ENCODE measurements around the gene IFRD1.
"Not testable (repeated sequence)": the region's sequence is repeated elsewhere in the genome, so short reads cannot be mapped to it uniquely, and the experiment has no call there.

Gene IFRD1

DNA sequence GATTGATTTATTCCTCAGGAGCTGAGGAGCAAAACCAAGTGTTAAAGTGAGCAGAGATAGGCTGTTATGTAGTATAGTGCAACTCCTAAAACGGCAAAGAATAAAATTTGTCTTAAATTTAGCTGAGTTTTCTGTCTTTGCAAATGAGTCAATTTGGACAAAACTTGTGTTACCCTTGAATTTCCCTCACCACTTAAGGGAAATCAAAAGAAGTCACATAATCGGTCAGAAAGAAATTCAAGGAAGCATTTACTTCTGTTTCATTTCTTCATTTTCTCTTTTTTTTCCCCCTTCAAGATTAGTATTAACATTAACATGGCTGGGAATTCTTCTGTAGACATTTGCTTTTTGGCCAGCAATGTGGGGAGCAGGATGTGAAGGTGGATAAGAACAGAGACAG is 44.4 kb downstream of the IFRD1 start:
- DNase-seq: no peak

DNA sequence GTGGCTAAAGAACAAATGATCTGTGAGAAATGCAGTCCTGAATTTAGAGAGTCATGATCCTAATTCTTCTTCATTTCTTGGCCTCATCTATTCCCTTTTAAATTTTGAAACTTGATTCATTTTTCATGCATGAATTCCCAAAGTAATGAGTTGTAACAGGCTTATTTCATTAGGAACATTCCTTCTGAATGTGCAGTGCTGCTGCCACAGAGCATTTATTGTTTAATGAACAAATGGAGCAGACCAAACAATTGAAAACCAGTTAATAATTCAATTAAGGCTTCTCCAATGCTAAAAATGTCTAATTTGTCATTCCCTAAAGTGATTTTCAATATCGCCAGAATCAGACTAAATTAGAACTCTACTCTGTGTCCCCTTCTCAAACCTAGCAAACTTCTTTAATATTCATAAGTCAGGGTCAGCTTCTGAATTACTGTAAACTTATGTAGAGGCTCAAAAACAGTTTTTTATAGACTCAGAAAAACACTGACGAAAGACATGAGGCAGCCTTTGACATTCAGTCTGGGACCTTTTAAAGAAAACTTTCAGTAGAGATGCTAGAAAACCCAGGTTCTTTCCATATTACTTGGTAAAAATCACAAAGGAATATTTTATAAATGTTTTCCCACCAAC is 45.0 kb downstream of the IFRD1 start:
- DNase-seq: no peak

DNA sequence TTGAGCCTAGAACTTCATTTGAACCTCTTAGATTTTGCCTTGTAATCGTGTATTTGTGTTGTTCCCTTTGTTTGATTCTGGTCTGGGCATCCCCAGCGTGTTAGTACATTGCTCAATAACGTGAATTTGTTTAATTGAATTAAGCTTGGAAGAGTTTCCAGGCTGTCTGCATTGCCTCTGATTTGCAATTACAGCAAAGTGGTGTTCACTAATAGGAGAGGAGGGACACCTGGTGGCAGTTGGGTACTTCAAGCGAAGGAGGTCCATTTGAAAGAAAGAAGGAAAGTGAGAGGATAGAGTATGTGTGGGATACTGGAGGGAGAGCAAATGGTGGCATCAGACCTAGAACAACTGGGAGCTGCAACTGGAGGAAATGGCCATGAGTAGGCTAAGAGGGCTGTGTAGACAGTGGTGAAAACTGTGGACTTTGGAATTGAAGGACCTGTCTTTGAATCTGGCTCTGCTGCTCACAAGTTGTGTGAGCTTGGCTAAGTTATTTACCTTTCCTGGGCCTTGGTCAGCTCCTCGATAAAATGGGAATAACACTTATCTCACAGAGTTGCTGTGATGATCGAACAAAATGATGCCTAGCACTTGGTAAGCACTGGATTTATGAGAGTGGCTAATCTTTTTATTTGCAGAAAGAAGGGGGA is 45.7 kb downstream of the IFRD1 start:
- peak; percentile 40 for DNase-seq

DNA sequence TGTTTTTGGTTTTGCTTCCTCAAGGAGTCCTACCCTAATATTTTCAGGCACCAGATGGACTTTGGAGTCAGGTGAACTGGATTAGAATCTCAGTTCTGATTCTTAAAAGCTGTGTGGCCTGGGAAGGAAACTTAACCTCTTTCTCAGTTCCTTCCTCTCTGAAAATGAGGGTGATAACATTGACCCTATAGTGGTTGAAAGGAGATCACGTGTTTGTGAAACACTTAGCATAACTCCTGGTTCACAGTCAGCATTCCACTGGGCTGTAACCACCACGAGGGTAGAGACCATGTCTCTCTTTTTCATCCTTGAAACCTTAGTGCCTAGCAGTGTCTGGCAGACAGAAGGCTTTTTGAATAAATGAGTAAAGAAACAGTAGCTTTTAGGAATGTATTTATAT is 47.2 kb downstream of the IFRD1 start:
- DNase-seq: no peak

DNA sequence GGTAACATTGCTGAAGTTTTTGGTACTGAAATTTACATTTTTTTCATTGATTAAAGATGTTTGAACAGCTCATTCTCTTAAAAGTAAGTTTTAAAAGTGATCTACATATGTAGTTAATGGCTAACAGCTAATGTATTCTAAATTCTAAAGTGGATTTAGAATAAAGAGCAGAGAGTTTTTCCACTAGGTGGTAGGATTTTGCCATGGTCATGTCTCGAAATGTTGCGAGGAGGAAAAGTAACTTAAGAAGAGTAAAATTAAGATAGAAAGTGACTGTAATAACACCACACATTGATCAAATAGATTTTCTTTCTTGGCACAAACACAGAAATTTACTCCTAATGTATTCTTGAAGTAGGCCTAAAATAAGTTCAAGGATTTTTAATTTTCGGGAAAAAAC is 50.4 kb downstream of the IFRD1 start:
- no peak for DNase-seq

DNA sequence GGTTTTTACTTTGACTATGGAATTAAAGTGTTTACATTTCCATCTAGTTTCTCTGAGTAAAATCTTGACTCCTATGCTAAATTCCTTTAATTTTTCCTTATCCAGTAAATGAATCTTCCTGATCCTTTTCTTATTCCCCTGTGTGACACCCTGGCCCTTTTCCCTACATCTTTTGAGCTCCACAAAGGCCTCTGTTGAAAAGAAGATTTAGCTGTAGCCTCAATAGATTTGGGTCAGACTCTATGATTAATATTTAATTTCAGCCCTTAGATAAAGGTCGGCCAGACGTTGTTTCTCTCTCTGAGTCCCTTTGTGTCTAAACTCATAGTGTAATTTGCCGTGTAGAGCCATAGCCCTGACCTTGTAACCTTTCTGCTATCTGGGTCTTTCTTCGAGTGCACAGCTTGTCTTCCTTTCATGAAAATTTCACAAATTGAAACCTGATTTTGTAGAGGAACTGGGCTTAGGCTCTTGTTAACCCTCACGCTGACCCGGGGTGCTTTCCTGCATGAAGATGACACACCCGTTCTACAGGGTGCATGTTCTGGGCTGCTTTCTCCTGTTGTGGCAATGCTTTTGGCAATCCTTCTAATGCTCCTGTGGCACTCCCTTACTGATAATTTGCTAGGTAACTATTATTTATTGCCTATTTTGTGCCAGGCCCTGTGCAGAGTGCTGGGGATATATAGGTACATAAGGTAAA is 51.7 kb downstream of the IFRD1 start:
- no peak for DNase-seq

DNA sequence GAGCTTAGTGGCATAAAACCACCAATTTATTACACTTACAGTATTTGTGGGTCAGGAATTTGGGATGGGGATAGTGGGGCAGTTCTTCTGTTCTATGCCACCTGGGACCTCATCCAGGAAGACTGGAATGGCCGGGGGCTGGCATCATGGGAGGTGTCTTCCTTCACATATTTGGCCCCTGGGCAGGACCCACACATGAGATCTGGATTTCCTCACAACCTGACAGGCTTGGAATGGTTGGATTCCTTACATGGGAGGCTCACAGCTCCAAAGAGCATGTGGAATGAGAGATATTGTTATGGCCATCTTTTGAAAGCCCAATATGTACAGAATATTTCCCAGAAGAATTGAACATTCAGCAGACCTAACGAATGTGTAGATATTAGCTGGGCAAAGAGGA is 52.4 kb downstream of the IFRD1 start:
- no peak for DNase-seq

DNA sequence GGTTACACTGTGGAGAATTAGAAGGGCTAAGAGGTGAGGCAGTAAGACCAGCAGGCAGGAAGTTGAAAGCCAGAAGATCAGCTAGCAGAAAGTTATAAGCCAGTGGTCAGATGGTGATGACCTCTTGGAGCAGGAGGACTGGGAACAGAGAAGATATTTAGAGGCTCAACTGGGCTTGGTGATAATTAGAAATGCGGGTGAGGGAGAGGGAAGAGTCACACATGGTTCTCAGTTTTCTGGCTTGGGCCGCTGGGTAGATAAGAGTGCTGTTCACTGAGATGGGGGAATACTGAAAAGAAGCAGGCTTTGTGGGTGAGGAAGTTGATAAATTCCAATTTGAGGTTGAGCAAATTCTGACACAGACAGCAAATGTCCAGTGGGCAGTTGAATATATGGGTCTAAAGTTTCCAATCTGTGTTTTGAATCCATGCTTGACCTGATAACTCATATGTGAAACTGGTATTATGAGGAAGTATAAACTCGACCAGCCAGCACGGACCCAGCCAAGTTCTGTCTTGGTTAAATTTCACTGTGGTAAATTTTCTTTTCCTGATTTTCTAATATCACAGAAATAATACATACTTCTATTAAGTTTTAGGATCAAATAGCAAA is 53.2 kb downstream of the IFRD1 start:
- no peak for DNase-seq

DNA sequence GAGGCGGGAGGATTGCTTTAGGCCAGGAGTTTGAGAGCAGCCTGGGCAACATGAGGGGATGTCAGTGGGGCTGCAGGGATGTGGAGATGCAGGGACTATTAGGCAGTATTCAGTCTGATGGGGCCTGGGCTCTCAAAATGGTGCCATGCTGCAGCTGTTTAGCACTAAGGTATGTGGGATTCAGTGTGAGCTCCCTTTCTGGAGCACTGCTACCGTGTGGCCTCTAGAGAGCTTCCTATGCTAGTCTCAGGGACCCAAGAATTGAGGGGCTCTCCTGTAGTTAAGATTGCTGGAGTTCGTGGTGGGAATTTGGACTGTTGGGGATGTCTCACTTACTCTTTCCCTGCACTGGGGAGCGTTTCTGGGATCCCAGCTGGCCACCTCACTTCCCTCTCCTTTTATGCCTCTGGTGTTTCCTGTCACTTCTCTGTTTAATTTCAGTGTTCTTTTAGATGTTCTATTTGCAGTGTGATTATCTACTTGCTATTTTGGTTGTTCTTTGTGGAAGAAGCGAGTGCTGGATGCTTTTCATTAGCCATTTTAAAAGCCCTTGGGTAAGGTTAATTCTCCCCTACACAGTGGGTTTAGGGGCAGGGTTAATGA is 53.9 kb downstream of the IFRD1 start:
- DNase-seq: no peak

DNA sequence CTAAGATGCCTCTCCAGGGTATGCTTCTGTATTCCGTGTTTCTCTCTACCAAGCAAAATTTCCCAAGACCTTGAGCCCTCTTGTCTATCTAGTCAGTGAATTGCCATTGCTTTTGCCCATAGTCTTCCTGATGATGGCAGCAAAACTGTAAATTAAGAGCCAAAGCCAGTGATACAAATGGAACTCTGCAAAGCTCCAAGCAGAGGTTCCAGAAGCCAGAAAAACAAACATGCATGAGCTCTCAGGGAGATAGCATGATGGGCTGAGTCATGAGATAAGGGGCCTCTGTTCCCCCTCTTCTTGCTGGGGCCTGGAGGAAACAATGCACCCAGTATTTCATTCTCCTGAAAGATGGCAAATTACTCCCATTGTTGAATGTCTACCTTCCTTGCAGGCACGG is 55.2 kb downstream of the IFRD1 start:
- no peak for DNase-seq

DNA sequence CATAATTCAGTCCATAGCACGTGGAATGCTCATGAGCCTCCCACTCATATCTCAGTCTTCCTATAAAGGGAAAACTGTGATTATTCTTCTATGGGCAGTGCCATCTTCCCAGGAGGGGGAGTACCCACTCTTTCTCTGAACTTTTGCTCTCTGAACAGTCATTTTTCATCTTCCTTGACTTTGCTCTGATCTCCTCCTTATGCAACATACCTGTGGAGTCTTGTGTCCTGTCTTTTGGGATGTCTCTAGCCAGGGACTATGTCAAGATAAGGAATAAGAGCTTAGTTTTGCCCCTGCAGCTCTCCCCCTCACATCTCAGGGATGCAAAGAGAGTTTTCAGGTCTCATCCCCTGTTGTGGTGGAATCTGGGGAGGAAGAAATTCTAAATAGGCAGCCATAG is 58.1 kb downstream of the IFRD1 start:
- DNase-seq: no peak

DNA sequence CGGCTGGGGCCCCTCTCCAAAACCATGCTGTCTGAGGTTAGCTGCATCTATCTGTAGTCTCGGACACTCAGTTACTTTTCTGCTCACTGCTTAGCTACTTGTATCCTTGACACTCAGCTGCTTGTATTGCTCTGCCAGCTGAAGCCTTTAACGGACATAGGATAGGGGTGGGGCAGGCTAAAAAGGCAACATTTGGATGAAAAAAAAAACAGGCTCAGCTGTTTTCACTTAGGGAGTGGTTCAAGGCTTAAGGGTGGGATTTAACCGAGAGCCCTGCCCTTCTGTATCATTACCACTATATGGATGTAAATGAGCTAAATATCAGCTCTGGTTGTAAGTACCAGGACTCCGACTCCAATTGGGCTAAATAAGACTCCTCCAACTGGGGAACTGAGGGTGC is 59.1 kb downstream of the IFRD1 start:
- DNase-seq: no peak

DNA sequence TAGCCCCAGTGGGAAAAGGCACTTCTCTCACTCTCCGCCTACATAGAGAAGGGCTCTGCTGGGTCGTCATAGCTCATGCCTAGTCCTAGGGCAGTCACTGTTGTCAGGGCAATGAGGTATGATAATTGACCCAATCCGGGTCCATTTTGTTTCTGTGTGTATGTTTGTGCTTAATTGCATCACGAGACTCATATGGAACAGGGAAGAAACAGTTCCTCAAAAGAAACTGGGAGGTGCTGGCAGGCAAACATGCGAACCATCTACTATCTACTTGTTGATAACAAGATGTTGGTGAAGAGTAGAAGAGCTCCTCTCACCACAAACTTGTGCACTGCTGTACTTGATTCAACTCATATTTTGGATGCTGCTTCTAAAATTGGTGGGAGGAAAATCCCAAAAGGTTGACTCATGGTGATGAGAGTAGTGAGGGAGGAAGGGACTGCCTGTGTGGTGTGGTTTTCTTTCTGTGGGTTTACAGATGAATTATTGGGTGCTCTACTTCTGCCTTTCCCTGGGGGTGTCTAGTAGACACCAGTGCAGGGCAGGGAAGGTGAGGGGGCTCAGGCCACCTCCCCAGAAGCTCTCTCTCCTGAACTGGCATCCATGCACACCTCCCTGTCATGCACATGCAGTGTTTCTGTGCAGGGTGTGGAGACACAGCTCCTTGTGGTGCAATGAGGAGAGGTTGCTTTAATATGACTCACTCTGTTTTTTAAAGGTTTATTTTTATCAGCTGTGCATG is 59.9 kb downstream of the IFRD1 start:
- DNase-seq: peak; percentile 5

DNA sequence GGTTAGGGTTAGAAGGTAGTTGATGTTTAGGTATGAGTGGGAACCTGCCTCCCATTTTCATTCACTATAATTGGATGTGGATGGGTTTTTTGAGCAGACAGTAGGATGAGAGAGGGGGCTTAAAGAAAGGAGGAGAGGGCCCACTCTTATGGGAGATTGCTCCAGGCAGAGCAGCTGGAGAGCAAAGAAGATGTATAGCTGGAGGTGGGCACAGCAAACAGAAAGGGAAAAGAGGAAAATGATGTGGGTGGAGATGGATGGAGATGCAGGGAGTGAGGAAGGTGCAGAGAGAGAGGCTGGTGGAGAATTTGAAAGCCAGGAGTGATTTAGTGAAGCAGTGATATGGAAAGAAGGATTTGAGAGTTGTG is 60.5 kb downstream of the IFRD1 start:
- no peak for DNase-seq

DNA sequence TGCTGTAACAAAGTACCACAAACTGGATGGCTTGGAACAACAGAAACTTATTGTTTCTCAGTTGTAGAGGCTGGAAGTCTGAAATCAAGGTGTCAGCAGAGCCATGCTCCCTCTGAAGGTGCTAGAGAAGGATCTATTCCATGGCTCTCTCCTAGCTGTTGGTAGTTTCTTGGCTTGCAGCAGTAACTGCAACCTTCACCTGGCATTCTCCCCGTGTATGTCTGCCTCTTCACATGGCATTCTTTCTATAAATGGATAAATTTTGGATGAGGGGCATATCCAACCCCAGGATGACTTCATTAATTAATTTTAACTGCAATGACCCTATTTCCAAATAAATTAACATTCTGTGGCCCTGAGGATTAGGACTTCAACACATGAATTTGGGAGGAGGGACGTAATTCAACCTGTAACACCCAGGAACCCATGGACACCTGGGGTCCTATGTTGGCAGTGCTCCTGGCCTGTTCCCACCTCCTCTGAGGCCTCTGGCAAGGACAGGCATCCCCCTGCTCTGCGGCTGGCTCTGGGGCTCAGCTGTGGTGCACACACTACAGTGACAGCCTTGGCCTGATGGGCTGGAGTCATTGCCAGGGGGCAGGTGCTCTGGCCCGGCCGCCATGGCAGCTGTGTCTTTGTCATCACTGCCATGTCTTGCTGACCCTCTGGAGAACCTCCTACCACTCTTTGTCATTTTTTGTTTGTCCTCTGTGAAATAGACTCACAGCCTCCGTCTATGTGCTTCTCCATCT is 61.4 kb downstream of the IFRD1 start:
- DNase-seq: no peak

DNA sequence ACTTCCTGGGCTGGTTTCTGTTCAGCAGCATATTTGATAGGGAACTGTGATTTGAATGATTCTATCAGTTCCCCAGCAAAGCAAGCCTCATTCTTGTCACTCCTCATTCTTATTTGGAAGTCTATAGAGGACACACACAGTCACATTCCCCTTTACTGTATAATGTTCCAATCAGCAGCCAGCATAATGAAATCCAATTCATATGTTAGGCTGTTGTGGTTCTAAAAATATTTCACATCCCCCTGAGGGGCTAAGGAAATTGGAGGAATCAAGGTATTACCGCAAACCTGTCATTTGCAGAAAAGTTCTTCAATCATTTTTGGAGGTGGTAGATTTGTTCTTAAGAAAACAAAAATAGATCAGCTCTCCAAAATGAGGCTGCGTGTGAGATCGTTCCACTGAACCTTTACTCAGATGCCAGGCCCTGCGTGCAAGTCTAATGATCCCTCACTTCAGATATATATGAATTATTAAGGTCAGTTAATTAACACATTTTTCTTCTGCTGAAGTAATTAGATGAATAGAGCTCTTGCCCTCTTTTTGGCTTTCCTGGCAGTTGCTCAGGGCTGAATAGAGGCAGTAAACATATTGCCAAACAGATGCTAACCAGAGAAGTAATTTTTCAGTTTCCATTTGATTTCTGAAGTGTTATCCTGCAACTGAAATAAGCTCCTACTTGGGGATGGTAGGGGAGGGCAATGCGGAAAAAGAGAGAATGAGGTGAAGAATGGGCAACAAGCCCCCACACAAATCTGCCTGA is 62.4 kb downstream of the IFRD1 start:
- DNase-seq: no peak

DNA sequence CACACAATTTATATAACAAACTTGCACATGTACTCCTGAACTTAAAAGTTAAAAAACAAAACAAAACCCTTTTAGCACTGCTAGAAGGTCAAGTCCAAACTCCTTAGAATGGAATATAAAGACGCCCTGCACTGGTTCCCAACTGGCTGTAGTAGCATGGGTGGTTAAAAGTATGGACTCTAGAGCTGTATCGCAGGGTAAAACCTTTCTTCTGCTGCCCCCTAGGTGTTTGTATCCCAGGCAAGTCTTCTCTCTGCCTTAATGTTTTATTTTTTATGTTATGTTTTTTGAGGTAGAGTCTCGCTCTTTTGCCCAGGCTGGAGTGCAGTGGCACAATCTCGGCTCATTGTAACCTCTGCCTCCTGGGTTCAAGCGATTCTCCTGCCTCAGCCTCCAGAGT is 65.7 kb downstream of the IFRD1 start:
- no peak for DNase-seq

DNA sequence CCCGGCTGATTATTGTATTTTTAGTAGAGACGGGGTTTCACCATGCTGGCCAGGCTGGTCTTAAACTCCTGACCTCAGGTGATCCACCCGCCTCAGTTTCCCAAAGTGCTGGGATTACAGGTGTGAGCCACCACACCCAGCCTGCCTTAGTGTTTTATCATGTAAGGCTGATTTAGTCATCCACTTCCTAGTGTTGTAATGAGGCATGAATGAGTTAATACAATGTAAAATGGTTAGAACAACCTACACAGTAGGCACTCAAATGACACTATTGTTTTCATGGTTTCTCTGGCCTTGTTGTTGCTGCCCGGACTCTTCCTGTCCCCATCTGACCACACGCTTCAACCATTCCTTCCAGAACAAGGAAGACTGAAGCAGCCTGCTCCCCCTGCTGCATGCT is 66.2 kb downstream of the IFRD1 start:
- DNase-seq: not testable (repeated sequence)

DNA sequence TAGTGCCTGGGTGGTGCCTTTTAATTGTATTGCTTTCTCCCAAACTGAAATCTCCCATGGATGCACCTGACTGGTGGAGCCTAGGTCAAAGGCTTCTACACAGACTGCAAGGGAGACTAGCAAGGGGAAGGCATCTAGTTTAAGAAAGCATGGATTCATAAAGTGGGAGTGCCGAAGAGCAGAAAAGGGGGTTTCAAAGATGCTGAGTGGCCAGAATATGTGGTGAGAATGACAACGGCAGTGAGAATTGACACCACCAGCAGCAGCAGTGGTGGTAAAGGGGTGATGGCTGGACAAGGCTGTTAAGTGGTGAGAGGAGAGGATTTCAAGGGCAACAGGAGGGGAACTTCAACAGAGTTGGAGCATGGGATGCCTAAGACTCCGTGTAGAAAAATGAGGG is 67.2 kb downstream of the IFRD1 start:
- DNase-seq: no peak

DNA sequence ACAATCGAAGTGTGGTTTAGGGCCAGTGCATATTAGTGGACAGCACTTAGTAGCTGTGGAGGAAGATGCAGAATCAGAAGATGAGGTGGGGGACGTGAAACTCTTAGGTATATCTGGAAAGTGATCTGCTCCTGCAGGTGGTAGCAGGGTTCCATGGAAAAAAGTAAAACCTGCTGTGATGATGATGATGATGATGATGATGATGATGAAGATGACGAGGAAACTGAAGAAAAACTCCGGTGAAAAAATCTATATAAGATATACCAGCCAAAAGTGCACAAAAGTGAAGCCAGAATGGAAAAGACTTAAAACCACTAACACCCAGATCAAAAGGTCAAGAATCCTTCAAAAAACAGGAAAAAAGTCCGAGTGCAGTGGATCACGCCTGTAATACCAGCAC is 70.5 kb downstream of the IFRD1 start:
- DNase-seq: no peak

DNA sequence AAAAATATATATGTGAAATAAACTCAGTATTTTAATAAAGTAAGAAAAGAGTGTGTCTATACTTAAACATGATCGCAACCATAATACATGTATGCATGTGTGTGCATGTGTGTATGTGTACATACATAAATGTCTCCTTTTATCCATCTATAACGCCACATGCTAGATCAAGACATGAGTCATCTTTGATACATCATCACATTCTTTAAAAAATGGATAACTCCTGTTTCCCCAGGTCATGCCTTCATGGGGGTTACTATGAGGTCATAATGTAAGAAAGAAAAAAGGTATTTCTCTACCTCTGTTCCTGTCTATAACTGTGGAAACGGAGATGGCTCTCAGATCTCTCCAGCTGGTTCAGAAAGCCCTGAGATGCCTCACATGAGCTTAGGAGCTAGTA is 71.7 kb downstream of the IFRD1 start:
- DNase-seq: no peak

DNA sequence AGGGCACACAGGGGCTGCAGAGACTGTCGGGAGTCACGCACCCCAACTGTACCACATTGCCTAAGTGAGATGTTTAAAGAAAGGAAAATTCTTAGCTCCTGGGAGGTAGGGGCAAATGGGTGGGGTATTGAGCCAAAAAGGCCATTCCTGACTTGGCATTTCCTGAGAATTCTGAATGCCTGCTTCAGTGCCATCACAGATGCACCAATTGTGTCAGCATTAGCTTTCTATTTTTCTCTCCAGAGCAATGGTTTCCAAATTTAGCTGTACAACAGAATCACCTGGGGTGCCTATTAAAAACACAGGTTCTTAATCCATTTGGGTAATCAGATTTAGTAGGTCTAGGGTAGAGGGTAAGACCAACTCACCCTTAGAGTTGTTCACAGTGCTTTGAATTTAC is 73.6 kb downstream of the IFRD1 start:
- DNase-seq: no peak

Measured in stimulated activated CD4-positive, alpha-beta T cell treated with anti-CD3 and anti-CD28 coated beads, Interleukin-15, amount 100 ng/mL, for 24 hours (primary cell).